ENCODE measurements around the gene TMF1.

TMF1 gene

DNA sequence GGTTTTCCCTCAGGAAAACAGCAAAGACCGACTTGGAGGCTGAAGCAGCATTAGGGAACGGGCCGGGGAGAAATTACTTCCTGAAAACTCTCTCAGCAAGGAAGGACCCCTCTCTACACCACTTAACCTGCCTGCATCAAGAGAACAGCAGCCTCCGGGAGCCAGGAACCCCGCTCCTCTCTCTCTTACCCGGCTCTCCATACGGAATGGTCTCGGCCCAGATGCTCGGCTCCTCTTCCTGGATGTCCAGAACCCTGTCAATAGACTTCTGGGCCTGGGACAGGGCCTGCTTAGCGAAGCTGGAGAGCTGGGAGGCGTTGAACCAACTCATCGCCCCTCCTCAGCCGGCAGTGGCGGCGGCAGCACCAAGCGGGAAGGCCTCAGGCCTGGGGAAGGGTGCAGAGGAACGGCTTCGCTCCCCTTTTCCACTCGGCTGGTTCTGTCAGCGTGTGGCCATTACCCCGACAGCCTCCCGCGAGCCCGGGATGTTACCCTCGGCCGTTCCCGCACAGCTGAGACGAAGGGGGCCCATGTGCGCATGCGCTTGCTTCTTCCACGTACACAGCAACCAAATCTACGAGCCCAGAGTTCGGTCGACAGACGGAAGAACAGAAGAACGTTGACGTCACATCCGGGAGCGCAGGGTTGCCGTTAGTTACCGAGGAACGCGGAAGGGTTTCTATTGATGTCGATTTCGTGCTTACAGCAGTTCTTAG, at the start of gene TMF1:
TSS of gene TMF1 (minus strand) at position 578 of the 716 bp plus-strand sequence. CDS start at position 331, 247 bp downstream.
- FAIRE-seq = peak; percentile 99

DNA sequence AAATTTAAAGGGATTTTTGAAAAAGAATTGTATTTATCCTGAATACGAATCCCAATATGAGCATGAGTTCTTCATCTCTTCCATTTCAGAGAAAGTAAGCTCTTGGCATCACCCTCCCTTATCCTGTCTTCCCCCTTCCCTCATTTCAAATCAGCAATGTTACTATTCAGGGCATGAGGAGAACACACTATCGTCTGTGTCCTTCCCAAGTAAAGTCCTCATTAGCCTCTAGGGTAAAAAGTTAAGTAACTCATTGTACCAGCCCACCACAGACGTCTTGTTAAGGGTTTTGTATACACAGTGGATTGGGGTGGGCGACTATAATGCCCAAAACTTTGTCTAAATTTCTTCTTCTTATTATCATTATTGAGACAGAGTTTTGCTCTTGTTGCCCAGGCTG, 47.4 kb upstream of the TMF1 start:
- FAIRE-seq = no peak

- no peak for FAIRE-seq
Measured at GRCh38 chr3:69097407-69098086, 45.4 kb upstream of the TMF1 start.

DNA sequence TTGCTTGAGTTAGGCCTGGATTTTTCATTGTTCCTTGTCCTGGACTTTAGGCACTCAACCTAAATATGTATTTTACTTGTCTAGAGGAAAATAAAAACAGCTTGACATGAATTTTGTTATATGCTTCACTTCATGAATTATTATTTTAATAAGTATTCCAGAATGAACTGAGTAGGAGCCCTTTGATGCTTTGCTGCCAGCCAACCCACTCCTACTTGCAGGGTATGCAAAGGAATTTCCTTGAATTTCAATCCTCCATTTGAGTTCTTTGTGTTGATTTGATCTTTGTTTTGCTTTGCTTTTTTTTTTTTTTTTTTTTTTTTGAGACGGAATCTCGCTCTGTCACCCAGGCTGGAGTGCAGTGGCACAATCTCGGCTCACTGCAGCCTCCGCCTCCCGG, 44.2 kb upstream of the TMF1 start:
- FAIRE-seq = no peak

DNA sequence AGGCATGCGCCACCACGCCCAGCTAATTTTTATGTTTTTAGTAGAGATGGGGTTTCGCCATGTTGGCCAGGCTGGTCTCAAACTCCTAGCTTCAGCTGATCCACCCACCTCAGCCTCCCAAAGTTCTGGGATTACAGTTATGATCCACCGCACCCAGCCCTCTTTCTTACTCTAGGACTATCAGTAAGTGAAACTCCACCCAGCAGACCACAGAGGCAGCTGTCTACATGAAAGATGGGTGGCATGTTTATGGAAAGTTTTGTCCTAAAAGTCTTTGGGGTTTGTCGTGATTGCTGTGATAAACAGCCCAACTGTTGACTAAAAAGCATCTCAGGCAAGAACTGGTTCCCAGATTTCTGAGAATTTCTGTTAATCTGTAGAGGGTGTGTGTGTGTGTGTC, 43.5 kb upstream of the TMF1 start:
- FAIRE-seq = no peak

- FAIRE-seq = no peak
Measured at GRCh38 chr3:69094467-69095205, 42.5 kb upstream of the TMF1 start.

DNA sequence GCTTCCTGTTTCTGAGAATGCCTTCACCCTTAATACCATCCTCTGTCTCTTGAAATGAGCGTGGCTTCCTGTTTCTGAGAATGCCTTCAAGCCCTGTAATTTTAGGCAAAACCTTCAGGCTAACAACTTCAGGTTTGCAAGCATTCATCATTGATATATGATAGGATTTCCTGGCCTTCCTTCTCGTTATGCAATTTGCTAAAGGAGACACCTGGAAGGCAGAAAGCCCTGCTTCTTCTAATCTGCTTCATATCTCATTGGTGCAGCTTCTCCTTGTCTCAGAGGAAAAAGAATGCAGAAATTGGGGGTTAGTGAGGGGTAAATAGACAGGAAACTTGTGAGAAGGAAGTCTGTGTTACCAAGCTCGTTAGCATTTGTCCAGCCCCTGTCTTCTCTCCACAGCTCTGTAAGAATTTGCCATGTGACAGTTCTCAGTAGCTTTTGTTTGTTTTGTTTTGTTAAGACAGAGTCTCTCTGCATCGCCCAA, 39.9 kb upstream of the TMF1 start:
- FAIRE-seq = no peak

DNA sequence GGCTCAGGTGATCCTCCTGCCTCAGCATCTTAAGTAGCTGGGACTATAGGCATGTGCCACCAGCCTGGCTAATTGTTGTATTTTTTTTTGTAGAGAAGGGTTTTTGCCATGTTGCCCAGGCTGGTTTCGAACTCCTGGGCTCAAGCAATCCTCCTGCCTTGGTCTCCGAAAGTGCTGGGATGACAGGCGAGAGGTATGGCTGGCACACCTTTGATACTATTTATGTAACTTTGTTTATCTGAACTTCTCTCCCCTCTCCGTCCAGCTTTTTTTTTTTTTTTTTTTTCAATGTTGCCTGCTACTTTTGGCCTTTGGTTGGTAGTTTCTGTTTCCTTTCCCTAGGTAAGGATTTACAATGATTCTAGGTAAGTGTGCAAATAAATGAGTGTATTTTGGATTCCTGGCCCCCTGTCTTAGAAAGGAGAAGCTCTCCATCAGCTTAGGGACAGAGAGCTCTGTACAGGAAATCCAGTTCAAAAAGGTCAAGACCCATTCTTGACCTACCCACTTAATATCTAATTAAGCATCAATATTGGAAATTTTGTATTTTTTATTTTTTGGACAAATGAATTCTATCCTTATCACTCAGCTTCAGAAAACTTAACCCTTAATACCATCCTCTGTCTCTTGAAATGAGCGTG, 39.4 kb upstream of the TMF1 start:
- FAIRE-seq = no peak

DNA sequence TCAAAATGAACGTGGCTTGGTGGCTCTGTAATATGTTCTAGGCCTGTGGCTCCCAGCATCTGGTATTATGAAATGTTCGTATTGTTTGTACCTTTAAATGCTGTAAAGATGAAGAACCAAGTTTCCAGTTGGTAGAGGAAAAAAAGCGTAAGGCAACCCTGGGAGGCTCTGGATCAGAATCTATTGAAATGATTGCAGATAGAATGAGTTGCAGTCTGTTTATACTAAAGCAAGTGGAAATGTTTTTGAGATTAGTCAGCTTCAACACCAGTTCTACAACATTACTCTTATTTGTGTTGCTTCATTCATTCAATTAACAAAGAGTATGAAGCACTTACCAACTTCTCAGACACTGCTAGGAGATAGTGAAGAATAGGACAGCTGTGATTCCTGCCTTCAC, 37.9 kb upstream of the TMF1 start:
- no peak for FAIRE-seq

GRCh38 chr3:69088063-69088462, 35.9 kb upstream of the TMF1 start:
- no peak for FAIRE-seq

- FAIRE-seq = no peak
Measured at GRCh38 chr3:69087030-69087791, 35.1 kb upstream of the TMF1 start.

- no peak for FAIRE-seq
Measured at GRCh38 chr3:69085833-69086722, 33.9 kb upstream of the TMF1 start.

DNA sequence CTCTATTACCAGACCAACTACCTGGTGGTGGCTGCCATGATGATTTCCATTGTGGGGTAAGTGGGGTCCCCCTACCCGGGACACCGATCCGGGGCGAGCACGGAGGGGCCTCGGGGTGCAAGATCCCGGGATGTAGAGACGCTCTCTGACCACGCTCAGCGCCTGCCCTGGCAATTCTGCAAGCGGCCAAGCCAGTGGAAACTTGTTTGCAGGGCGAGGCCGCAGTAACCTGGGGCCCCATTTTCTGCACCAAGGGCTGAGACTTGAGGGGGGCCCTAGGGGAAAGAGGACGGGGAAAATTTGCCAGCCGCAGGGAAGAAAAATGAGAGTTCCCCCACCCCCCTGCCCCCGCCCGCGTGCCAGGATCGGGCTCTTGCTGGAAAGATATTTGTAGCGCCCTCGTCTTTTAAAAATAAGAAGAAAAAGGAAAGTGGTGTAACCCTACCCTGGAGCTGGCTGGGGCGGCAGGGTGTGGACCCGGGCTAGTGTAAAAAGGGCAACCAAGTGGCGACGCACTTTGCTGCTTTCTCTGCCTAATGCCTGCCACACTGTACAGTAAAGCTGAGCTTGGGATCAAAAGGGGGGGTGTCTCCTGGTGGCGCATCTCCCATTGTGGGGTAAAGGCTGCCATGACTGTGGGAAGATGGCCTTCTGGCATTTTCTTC, 33.2 kb upstream of the TMF1 start:
- FAIRE-seq = no peak

GRCh38 chr3:69084326-69085167, 32.4 kb upstream of the TMF1 start, which contains the start of gene ARL6IP5:
Gene ARL6IP5, plus strand, starts transcription at chr3:69084937. Its CDS starts 111 bp downstream, at chr3:69085048.
- FAIRE-seq = peak; percentile 46

DNA sequence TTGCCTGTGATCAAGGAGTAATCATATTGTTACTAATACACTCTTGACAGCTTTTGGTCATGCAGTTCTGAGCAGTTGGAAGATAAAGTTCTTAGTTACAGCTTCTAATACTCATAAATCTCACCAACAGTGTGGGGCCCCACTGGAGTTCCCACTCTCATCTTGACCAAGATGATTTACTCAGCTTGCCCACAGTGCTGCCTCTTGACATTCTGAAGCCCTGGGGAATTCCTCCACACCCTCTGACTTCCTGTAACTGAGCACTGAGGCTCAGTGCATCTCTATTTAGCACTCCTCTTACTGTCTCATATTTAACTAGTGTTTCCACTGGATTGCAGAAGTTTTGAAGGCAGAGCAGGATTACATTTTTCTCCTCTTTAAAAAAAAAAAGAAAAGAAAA, 30.7 kb upstream of the TMF1 start:
- FAIRE-seq = no peak

DNA sequence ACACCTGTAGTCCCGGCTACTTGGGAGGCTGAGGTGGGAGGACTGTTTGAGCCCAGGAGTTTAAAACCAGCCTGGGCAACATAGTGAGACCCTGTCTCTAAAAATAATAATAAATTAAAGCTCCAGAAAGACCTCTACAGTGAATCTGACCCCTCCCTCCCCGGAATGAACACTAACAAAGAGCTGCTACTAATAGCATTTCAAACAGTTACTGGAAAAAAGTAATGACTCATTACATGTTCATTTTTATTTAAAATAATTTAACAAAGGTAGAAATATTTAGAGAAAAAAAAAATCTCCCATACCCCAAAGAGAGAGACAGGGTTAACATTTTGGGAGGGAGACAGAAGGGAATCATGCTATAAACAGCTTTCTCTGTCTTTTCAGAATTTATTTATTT, 30.2 kb upstream of the TMF1 start:
- FAIRE-seq = no peak

DNA sequence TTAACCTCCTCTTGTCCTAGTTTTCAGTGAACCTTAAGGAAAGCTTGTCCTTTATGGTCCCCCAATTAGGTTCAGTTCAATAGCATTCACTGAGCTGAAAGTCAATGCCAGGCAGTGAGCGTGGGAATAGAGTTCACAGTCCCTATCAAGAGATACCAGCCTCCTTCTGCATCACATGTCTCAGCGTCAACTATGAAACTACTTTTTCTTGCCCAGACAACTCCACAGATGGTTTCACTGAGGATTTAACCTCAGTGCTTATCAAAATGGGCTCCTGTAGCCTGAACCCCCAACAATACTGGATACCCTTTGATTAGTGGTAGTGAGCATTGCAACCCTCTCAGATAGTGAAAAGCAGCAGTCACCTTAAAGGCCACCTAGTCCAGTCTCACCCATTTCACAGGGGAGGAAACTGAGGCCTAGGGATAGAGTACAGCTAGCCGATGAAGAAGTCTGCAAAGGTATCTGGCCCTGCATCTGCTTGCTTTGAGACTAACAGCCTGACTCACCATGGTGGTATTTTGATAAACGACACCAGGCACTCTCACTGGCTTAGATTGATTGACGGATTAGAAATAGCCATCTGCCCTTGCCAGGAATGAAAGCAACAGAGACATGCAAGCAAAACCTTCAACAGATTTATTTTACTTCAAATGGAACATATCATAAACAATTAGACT, 29.6 kb upstream of the TMF1 start:
- no peak for FAIRE-seq

- FAIRE-seq = no peak
Measured at GRCh38 chr3:69080233-69080920, 28.2 kb upstream of the TMF1 start, which contains the start of gene UBA3. Gene UBA3, minus strand, starts transcription at chr3:69080365. Its CDS starts 12 bp downstream, at chr3:69080353.

Measured in A204.1 (cell line).